Measurements from ENCODE around the gene SYCE1L.
"Not testable (repeated sequence)": the region's sequence is repeated elsewhere in the genome, so short reads cannot be mapped to it uniquely, and the experiment has no call there.

Gene SYCE1L

DNA sequence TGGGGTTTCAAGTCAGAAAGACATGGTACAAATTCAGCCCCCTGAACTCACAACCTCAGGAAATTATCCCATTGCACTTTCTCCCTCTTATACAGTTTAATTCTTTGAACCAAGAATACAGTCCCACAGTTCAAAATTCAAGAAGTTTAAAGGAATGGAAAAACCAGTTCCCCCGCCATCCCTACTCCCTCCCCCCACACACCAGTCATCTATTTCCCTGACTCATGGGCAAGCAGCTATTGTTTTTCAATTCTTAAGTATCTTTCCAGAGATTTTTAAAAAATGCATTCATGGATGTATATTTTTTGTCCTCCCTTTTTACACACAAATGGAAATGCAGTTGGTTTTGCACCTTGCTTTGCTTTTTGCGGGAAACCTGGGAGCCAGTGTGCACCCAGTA lies 7.3 kb downstream of the SYCE1L start:
- no peak for DNase-seq (ENCODE audit: low read depth)

- DNase-seq (ENCODE audit: low read depth) = no peak
Measured at GRCh38 chr16:77207030-77207429, 7.8 kb downstream of the SYCE1L start.

GRCh38 chr16:77208382-77208781 lies 9.2 kb downstream of the SYCE1L start:
- no peak for DNase-seq (ENCODE audit: low read depth)

GRCh38 chr16:77211880-77212740 lies 12.9 kb downstream of the SYCE1L start:
- no peak for DNase-seq (ENCODE audit: low read depth)

GRCh38 chr16:77212741-77213541 lies 13.7 kb downstream of the SYCE1L start:
- no peak for DNase-seq (ENCODE audit: low read depth)

DNA sequence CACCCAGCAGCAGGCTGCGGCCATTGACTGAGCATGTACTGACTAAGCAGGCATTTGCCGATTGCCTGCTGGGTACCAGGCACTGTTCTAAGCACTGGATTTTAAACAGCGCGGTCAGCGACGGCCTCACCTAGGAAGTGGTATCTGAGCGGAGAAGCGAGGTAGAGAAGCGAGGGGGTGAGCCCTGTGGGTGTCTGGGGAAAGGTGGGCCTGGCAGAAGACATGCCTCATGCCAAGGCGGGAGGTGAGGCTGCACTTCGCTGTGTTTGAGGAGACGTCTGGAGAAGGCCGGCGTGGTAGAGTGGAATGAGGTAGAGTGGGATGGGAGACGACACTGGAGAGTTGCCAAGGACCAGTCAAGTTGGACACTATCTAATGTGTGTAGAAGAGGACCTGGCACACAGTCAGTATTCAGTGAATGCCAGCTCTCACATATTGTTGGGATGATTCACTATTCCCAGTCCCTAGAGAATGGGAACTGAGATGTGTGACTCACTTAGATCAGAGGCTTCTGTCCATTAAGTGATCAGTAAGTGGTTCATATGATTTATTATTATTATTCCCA lies 14.4 kb downstream of the SYCE1L start:
- DNase-seq (ENCODE audit: low read depth) = peak; percentile 61

GRCh38 chr16:77214411-77215138 lies 15.4 kb downstream of the SYCE1L start:
- no peak for DNase-seq (ENCODE audit: low read depth)

DNA sequence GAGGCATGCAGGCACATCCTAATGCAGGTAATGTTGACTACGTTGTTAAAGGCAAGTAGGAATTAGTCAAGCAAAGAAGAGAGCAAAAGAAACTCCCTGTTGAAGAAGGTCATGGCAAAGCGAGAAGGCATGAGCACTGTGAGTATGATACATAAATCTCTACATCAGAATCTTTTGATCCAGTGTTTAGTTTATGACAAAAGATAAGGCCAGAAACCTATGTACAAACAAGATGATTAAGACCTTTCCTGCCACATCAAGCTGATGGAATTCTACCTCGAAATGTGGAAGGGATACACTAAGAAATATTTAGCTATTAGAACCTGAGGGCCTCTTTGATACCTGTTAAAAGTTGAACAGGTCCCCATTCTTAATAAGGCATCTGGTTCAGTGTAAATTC lies 20.2 kb downstream of the SYCE1L start:
- DNase-seq (ENCODE audit: low read depth) = no peak

GRCh38 chr16:77220427-77220826 lies 21.2 kb downstream of the SYCE1L start:
- DNase-seq (ENCODE audit: low read depth) = no peak

- DNase-seq (ENCODE audit: low read depth) = no peak
Measured at GRCh38 chr16:77221482-77221881, 22.3 kb downstream of the SYCE1L start.

DNA sequence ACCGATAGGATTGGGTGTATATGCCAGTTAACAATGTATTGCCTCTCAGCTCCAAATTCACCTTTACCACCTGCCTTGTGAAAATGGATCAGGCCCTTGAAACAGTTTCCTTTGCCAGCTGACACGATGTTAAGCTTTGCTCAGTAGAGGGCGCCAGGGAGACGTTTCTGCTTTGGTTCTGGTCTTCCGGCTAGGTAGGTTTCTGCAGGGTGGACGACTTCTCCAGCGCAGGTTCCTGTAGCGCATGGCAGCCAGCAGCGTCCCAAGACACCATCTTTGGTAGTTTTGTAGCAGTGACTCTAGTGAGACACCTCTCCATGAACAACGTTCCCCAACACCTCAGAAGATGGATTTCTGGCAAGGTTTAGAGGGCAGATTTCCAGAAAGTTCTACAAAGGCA lies 24.0 kb downstream of the SYCE1L start:
- no peak for DNase-seq (ENCODE audit: low read depth)

GRCh38 chr16:77225182-77225581 lies 26.0 kb downstream of the SYCE1L start:
- DNase-seq (ENCODE audit: low read depth) = no peak

DNA sequence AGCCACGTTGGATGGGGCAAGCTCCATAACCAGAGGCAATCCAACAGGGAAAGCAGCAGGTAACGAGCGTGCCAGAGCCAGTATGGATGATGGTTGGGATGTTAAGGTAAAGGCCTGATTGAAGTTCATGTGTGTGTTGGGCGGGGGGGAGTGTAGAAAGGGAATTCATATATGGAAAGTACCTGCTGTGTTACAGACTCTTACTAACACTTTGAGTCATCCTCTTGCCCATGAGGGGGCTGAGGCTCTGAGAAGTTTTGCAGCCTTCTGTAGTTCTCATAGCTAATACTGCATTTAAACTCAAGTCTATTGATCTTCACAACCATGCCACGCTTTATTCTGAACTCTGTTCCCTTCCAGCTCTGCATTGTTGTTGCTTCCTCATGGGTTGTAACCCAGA lies 28.5 kb downstream of the SYCE1L start:
- DNase-seq (ENCODE audit: low read depth) = no peak

DNA sequence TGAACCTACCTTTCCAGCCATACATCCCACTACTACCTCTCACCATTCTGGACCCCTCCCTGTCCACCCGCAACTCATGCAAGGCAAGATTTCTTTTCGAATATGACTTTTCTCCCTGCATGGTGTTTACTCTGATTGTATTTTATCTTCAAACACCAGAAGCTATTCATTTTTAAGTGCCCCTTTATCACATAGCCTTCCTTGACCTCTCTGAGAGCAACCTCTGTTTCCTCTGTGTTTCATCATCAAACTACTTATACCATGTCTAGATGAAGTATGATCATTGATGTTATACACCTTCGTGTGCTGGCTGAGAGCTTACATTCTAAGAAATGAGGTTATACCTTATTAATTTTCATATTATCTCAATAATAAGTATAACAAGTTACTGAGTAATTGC lies 31.8 kb downstream of the SYCE1L start:
- DNase-seq (ENCODE audit: low read depth) = no peak

DNA sequence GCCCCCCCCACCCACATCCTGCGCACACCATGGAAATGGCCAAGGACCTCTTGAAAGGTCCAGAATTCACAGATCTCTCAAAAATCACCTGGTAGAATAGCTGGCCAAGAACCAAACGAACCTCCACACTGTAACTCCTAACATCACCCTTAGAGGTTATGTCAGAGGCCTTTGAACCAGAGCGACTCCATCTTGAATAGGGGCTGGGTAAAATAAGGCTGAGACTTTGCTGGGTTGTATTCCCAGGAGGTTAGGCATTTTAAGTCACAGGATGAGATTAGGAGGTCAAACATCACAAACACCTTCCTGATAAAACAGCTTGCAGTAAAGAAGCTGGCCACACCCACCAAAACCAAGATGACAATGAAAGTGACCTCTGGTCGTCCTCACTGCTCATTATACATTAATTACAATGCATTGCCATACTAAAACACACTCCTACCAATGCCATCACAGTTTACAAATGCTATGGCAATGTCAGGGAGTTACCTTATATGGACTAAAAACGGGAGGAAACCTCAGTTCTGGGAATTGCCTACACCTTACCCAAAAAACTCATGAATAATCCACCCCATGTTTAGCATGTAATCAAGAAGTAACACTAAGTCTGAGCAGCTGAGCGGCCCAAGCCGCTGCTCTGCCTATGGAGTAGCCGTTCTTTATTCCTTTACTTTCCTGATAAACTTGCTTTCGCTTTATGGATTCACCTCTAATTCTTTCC lies 34.8 kb downstream of the SYCE1L start:
- no peak for DNase-seq (ENCODE audit: low read depth)

- no peak for DNase-seq (ENCODE audit: low read depth)
Measured at GRCh38 chr16:77234611-77235010, 35.4 kb downstream of the SYCE1L start.

DNA sequence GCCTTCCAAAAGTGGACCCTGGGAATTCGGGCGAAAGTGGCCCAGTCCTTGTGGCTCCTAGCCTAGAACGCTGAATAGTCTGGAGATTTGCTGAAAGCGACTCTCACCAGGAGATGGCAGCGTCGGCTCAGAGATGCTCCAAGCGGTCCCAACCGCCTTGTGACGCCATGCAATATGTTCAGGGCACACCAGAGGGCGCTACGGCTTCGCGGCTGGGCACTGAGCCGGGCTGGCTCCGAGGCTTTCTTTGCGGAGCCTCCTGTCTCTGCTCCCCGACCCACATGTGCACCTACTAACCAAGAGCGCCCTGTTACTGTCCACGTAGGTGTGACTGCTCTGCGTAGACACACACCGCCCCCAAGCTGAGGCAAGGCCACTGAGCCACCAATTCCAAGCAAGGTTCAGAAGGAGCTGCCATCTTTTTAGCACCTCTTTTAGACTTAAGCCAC lies 36.9 kb downstream of the SYCE1L start:
- no peak for DNase-seq (ENCODE audit: low read depth)

DNA sequence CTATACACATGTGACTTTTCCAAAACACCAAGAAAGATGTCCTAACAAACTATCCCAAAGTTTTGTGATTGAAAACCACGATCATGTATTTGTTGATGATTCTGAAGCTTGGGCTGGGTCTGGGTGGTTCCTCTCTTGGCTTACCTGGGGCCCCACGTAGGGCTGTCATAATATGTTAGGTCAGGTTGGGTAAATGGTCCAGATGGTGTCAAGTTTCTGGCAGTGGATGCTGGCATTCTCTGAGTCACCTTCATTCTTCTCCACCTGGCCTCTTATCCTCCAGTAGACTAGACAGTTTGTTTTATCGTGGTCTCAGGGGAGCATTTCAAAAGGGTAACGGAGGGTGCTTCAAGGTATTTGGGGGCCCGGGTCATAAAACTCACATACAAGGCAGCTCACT lies 39.4 kb downstream of the SYCE1L start:
- no peak for DNase-seq (ENCODE audit: low read depth)

DNA sequence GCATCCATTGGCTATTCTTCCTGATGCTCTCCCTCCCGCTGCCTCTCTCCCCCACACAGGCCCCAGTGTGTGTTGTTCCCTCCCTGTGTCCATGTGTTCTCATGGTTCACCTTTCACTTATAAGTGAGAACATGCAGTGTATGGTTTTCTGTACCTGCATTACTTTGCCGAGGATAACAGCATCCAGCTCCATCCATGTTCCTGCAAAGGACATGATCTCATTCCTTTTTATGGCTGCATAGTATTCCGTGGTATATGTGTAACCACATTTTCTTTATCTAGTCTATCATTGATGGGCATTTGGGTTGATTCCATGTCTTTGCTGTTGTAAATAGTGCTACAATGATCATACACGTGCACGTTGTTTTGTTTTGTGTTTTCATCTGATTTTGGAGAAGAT lies 43.3 kb downstream of the SYCE1L start:
- DNase-seq (ENCODE audit: low read depth) = not testable (repeated sequence)

GRCh38 chr16:77246150-77246549 lies 46.9 kb downstream of the SYCE1L start:
- no peak for DNase-seq (ENCODE audit: low read depth)

GRCh38 chr16:77250400-77250799 lies 51.2 kb downstream of the SYCE1L start:
- DNase-seq (ENCODE audit: low read depth) = no peak
